T-helper 1 cell (primary cell): Measurements from ENCODE around the gene TSPAN4.

Source experiments
- DNase-seq, 5 donors: peaks; one replicate each; pipeline ENCODE4 v3.0.0-alpha.2; 2012 to 2020

TSPAN4 gene

DNA sequence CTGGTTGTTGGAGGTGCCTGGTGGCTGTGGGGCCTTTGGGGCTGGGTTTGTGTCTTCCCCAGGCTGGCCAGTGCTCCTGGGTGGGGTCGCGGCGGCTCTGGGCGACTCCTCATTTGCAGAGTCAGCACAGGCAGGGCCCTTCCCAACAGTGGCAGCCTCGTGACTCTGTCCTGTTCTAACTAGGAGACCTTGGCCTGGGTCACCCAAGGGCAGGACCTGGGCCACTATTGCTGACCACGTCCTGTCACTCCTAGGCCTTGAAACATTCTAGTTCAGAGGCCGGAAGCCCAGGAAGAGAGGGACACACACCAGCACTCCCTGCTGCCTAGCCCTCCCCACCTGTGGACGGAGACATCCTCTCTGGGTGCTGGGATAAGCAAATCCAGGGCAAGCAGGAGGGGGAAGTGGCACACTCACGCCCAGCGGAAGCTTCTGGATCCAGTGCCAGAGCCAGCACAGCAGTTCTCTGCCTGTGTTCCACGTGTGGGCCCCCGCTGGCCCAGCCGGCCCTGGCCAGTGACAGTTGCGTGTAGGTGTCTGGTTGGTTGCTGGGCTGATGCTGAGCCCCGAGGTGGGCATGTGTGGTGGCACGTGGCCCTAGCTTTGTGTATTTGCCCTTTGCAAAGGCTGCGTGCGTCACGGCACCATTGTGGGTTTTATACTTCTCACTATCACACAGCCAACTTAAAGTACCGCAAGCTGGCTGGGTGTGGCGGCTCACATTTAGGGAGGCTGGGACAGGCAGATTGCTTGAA lies 72.3 kb downstream of the TSPAN4 start:
- DNase-seq, result no peak
